ENCODE measurements around the gene ALAS1.
A peak's percentile ranks its signal among the peaks of the same experiment; 100 is the strongest.

ALAS1 gene

GRCh38 chr3:52222319-52223221 is 24.6 kb downstream of the ALAS1 start:
- DNase-seq = no peak

GRCh38 chr3:52223449-52224408 is 25.8 kb downstream of the ALAS1 start:
- DNase-seq = no peak

GRCh38 chr3:52225452-52226228 is 27.7 kb downstream of the ALAS1 start, which contains the start of gene TLR9:
TLR9 (minus strand) TSS chr3:52225645; CDS start chr3:52225529, 116 bp downstream.
- DNase-seq = no peak

GRCh38 chr3:52226229-52226817 is 28.4 kb downstream of the ALAS1 start:
- DNase-seq = no peak

- DNase-seq = no peak
These were observed 29.2 kb downstream of the ALAS1 start for GRCh38 chr3:52227117-52227516.

GRCh38 chr3:52227766-52228165 is 29.8 kb downstream of the ALAS1 start:
- DNase-seq = no peak

- no peak for DNase-seq
These were observed 30.3 kb downstream of the ALAS1 start for GRCh38 chr3:52228266-52228665.

GRCh38 chr3:52228751-52229291 is 30.9 kb downstream of the ALAS1 start:
- DNase-seq = no peak

GRCh38 chr3:52229656-52230055 is 31.7 kb downstream of the ALAS1 start:
- DNase-seq = no peak

GRCh38 chr3:52230461-52230860 is 32.5 kb downstream of the ALAS1 start:
- DNase-seq = no peak

- no peak for DNase-seq
These were observed 33.0 kb downstream of the ALAS1 start for GRCh38 chr3:52230889-52231499.

GRCh38 chr3:52231502-52232278 is 33.7 kb downstream of the ALAS1 start:
- peak; percentile 49 for DNase-seq

GRCh38 chr3:52232279-52233107 is 34.5 kb downstream of the ALAS1 start:
- no peak for DNase-seq

- DNase-seq = no peak
These were observed 35.2 kb downstream of the ALAS1 start for GRCh38 chr3:52233108-52233591.

GRCh38 chr3:52233968-52234367 is 36.0 kb downstream of the ALAS1 start:
- DNase-seq = no peak

- no peak for DNase-seq
These were observed 36.8 kb downstream of the ALAS1 start for GRCh38 chr3:52234516-52235447.

- DNase-seq = no peak
These were observed 38.5 kb downstream of the ALAS1 start for GRCh38 chr3:52236424-52236886.
